Measurements from ENCODE around the gene MYOF.

Gene MYOF

GRCh38 chr10:93482145-93482834, at the start of gene MYOF:
Gene MYOF (minus strand): TSS chr10:93482334. CDS start chr10:93482194, 140 bp downstream.
- H3K27ac ChIP-seq (ENCODE audit: low read depth, low read length) = peak within 1 kb of the TSS; percentile 55
- no peaks in the 10 kb centered on the region for H3K9me3 ChIP-seq (ENCODE audit: control insufficient read depth, insufficient read depth, low read length)
- H3K4me1 ChIP-seq (ENCODE audit: control insufficient read depth, insufficient read depth, low read length) = peaks cover 13% of the 10 kb centered on the region; the same call in 1 of the 2 replicates
- no peaks in the 10 kb centered on the region for H3K36me3 ChIP-seq (ENCODE audit: control insufficient read depth, insufficient read depth, low read length)
- H3K4me3 ChIP-seq (ENCODE audit: low read depth, low read length) = peak within 1 kb of the TSS; percentile 71
- H3K27me3 ChIP-seq (ENCODE audit: control insufficient read depth, insufficient read depth, low read length) = peaks cover 13% of the 10 kb centered on the region
- H3K9ac ChIP-seq (ENCODE audit: low read depth, low read length) = peak within 1 kb of the TSS; percentile 45

GRCh38 chr10:93518531-93518930, 36.4 kb upstream of the MYOF start:
- H3K4me3 ChIP-seq (ENCODE audit: low read depth, low read length) = no peak overlapping the region
- H3K9ac ChIP-seq (ENCODE audit: low read depth, low read length) = no peak overlapping the region
- H3K4me1 ChIP-seq (ENCODE audit: control insufficient read depth, insufficient read depth, low read length) = no peaks in the 10 kb centered on the region
- peaks cover 27% of the 10 kb centered on the region for H3K9me3 ChIP-seq (ENCODE audit: control insufficient read depth, insufficient read depth, low read length)
- H3K36me3 ChIP-seq (ENCODE audit: control insufficient read depth, insufficient read depth, low read length) = peaks cover 69% of the 10 kb centered on the region
- H3K27ac ChIP-seq (ENCODE audit: low read depth, low read length) = no peak overlapping the region
- H3K27me3 ChIP-seq (ENCODE audit: control insufficient read depth, insufficient read depth, low read length) = no peaks in the 10 kb centered on the region

- Histone ChIP-seq H3K9me3 (ENCODE audit: control insufficient read depth, insufficient read depth, low read length) (peaks cover 24% of the 10 kb centered on the region), H3K9ac (ENCODE audit: low read depth, low read length) (no peak overlapping the region), H3K27me3 (ENCODE audit: control insufficient read depth, insufficient read depth, low read length) (no peaks in the 10 kb centered on the region), H3K4me3 (ENCODE audit: low read depth, low read length) (no peak overlapping the region), H3K27ac (ENCODE audit: low read depth, low read length) (no peak overlapping the region), H3K4me1 (ENCODE audit: control insufficient read depth, insufficient read depth, low read length) (peaks cover 8% of the 10 kb centered on the region), H3K36me3 (ENCODE audit: control insufficient read depth, insufficient read depth, low read length) (peaks cover 61% of the 10 kb centered on the region)
Measured at GRCh38 chr10:93516006-93516380, 33.9 kb upstream of the MYOF start.

- Histone ChIP-seq H3K27me3 (ENCODE audit: control insufficient read depth, insufficient read depth, low read length) (no peaks in the 10 kb centered on the region), H3K9me3 (ENCODE audit: control insufficient read depth, insufficient read depth, low read length) (peaks cover 17% of the 10 kb centered on the region), H3K9ac (ENCODE audit: low read depth, low read length) (no peak overlapping the region), H3K4me3 (ENCODE audit: low read depth, low read length) (no peak overlapping the region), H3K4me1 (ENCODE audit: control insufficient read depth, insufficient read depth, low read length) (peaks cover 8% of the 10 kb centered on the region), H3K27ac (ENCODE audit: low read depth, low read length) (no peak overlapping the region), H3K36me3 (ENCODE audit: control insufficient read depth, insufficient read depth, low read length) (peaks cover 58% of the 10 kb centered on the region)
Measured at GRCh38 chr10:93515071-93516005, 33.2 kb upstream of the MYOF start.

GRCh38 chr10:93514521-93514920, 32.4 kb upstream of the MYOF start:
- H3K9ac ChIP-seq (ENCODE audit: low read depth, low read length) = no peak overlapping the region
- H3K4me1 ChIP-seq (ENCODE audit: control insufficient read depth, insufficient read depth, low read length) = peaks cover 8% of the 10 kb centered on the region
- no peaks in the 10 kb centered on the region for H3K27me3 ChIP-seq (ENCODE audit: control insufficient read depth, insufficient read depth, low read length)
- no peak overlapping the region for H3K27ac ChIP-seq (ENCODE audit: low read depth, low read length)
- no peak overlapping the region for H3K4me3 ChIP-seq (ENCODE audit: low read depth, low read length)
- peaks cover 9% of the 10 kb centered on the region for H3K9me3 ChIP-seq (ENCODE audit: control insufficient read depth, insufficient read depth, low read length)
- H3K36me3 ChIP-seq (ENCODE audit: control insufficient read depth, insufficient read depth, low read length) = peaks cover 55% of the 10 kb centered on the region

GRCh38 chr10:93513091-93513490, 31.0 kb upstream of the MYOF start:
- H3K27ac ChIP-seq (ENCODE audit: low read depth, low read length) = no peak overlapping the region
- peaks cover 8% of the 10 kb centered on the region for H3K4me1 ChIP-seq (ENCODE audit: control insufficient read depth, insufficient read depth, low read length)
- H3K9me3 ChIP-seq (ENCODE audit: control insufficient read depth, insufficient read depth, low read length) = no peaks in the 10 kb centered on the region
- H3K36me3 ChIP-seq (ENCODE audit: control insufficient read depth, insufficient read depth, low read length) = peaks cover 51% of the 10 kb centered on the region
- no peaks in the 10 kb centered on the region for H3K27me3 ChIP-seq (ENCODE audit: control insufficient read depth, insufficient read depth, low read length)
- H3K9ac ChIP-seq (ENCODE audit: low read depth, low read length) = no peak overlapping the region
- no peak overlapping the region for H3K4me3 ChIP-seq (ENCODE audit: low read depth, low read length)

- Histone ChIP-seq H3K9ac (ENCODE audit: low read depth, low read length) (no peak overlapping the region), H3K9me3 (ENCODE audit: control insufficient read depth, insufficient read depth, low read length) (no peaks in the 10 kb centered on the region), H3K27me3 (ENCODE audit: control insufficient read depth, insufficient read depth, low read length) (no peaks in the 10 kb centered on the region), H3K27ac (ENCODE audit: low read depth, low read length) (no peak overlapping the region), H3K4me1 (ENCODE audit: control insufficient read depth, insufficient read depth, low read length) (peaks cover 8% of the 10 kb centered on the region), H3K36me3 (ENCODE audit: control insufficient read depth, insufficient read depth, low read length) (peaks cover 51% of the 10 kb centered on the region), H3K4me3 (ENCODE audit: low read depth, low read length) (no peak overlapping the region)
Measured at GRCh38 chr10:93512565-93512964, 30.4 kb upstream of the MYOF start.

GRCh38 chr10:93509816-93510215, 27.7 kb upstream of the MYOF start:
- H3K9ac ChIP-seq (ENCODE audit: low read depth, low read length) = no peak overlapping the region
- peaks cover 8% of the 10 kb centered on the region for H3K4me1 ChIP-seq (ENCODE audit: control insufficient read depth, insufficient read depth, low read length)
- H3K27me3 ChIP-seq (ENCODE audit: control insufficient read depth, insufficient read depth, low read length) = no peaks in the 10 kb centered on the region
- no peaks in the 10 kb centered on the region for H3K9me3 ChIP-seq (ENCODE audit: control insufficient read depth, insufficient read depth, low read length)
- no peak overlapping the region for H3K4me3 ChIP-seq (ENCODE audit: low read depth, low read length)
- no peak overlapping the region for H3K27ac ChIP-seq (ENCODE audit: low read depth, low read length)
- peaks cover 44% of the 10 kb centered on the region for H3K36me3 ChIP-seq (ENCODE audit: control insufficient read depth, insufficient read depth, low read length)

- Histone ChIP-seq H3K36me3 (ENCODE audit: control insufficient read depth, insufficient read depth, low read length) (peaks cover 78% of the 10 kb centered on the region), H3K27me3 (ENCODE audit: control insufficient read depth, insufficient read depth, low read length) (no peaks in the 10 kb centered on the region), H3K4me3 (ENCODE audit: low read depth, low read length) (no peak overlapping the region)
Measured at GRCh38 chr10:93505075-93505474, 22.9 kb upstream of the MYOF start.

GRCh38 chr10:93503075-93503474, 20.9 kb upstream of the MYOF start:
- H3K9ac ChIP-seq (ENCODE audit: low read depth, low read length) = no peak overlapping the region
- H3K36me3 ChIP-seq (ENCODE audit: control insufficient read depth, insufficient read depth, low read length) = peaks cover 69% of the 10 kb centered on the region
- no peak overlapping the region for H3K27ac ChIP-seq (ENCODE audit: low read depth, low read length)
- H3K4me1 ChIP-seq (ENCODE audit: control insufficient read depth, insufficient read depth, low read length) = no peaks in the 10 kb centered on the region
- H3K27me3 ChIP-seq (ENCODE audit: control insufficient read depth, insufficient read depth, low read length) = no peaks in the 10 kb centered on the region
- H3K9me3 ChIP-seq (ENCODE audit: control insufficient read depth, insufficient read depth, low read length) = no peaks in the 10 kb centered on the region
- H3K4me3 ChIP-seq (ENCODE audit: low read depth, low read length) = no peak overlapping the region

More at GRCh38 chr10:93505075-93505474, 22.9 kb upstream of the MYOF start:
- Histone ChIP-seq H3K9ac (ENCODE audit: low read depth, low read length) (no peak overlapping the region), H3K27ac (ENCODE audit: low read depth, low read length) (no peak overlapping the region), H3K9me3 (ENCODE audit: control insufficient read depth, insufficient read depth, low read length) (no peaks in the 10 kb centered on the region), H3K4me1 (ENCODE audit: control insufficient read depth, insufficient read depth, low read length) (no peaks in the 10 kb centered on the region)

GRCh38 chr10:93501650-93502049, 19.5 kb upstream of the MYOF start:
- H3K4me1 ChIP-seq (ENCODE audit: control insufficient read depth, insufficient read depth, low read length) = no peaks in the 10 kb centered on the region
- no peaks in the 10 kb centered on the region for H3K27me3 ChIP-seq (ENCODE audit: control insufficient read depth, insufficient read depth, low read length)
- no peak overlapping the region for H3K27ac ChIP-seq (ENCODE audit: low read depth, low read length)
- H3K4me3 ChIP-seq (ENCODE audit: low read depth, low read length) = no peak overlapping the region
- H3K36me3 ChIP-seq (ENCODE audit: control insufficient read depth, insufficient read depth, low read length) = peaks cover 56% of the 10 kb centered on the region
- H3K9me3 ChIP-seq (ENCODE audit: control insufficient read depth, insufficient read depth, low read length) = no peaks in the 10 kb centered on the region
- H3K9ac ChIP-seq (ENCODE audit: low read depth, low read length) = no peak overlapping the region
